CD4-positive, alpha-beta T cell treated with Interleukin-6 for 4 hours (primary cell): ENCODE data around the gene COL9A1.
A peak's percentile ranks its signal among the peaks of the same experiment; 100 is the strongest.

Experiments
- DNase-seq: peaks from one replicate; pipeline ENCODE4 v3.0.0-alpha.2; 2020; ENCODE audit warnings: mixed read lengths

Gene COL9A1

GRCh38 chr6:70221715-70222438, 81.0 kb downstream of the COL9A1 start:
- DNase-seq, result no peak

GRCh38 chr6:70221025-70221714, 81.7 kb downstream of the COL9A1 start:
- DNase-seq, result peak; percentile 2

- no peak for DNase-seq
Measured at GRCh38 chr6:70219943-70220613, 82.8 kb downstream of the COL9A1 start.

- DNase-seq, result no peak
Measured at GRCh38 chr6:70216767-70217166, 86.1 kb downstream of the COL9A1 start.

GRCh38 chr6:70215460-70216108, 87.3 kb downstream of the COL9A1 start:
- no peak for DNase-seq

GRCh38 chr6:70210462-70210861, 92.4 kb downstream of the COL9A1 start:
- no peak for DNase-seq

GRCh38 chr6:70208235-70208790, 94.6 kb downstream of the COL9A1 start:
- no peak for DNase-seq

- no peak for DNase-seq
Measured at GRCh38 chr6:70198785-70199184, 104.1 kb downstream of the COL9A1 start.

- DNase-seq, result no peak
Measured at GRCh38 chr6:70196531-70196930, 106.4 kb downstream of the COL9A1 start.

- no peak for DNase-seq
Measured at GRCh38 chr6:70194421-70194820, 108.5 kb downstream of the COL9A1 start.

- DNase-seq, result no peak
Measured at GRCh38 chr6:70188202-70188601, 114.7 kb downstream of the COL9A1 start.

GRCh38 chr6:70186461-70186860, 116.4 kb downstream of the COL9A1 start:
- DNase-seq, result no peak

GRCh38 chr6:70184723-70185122, 118.2 kb downstream of the COL9A1 start:
- no peak for DNase-seq

- no peak for DNase-seq
Measured at GRCh38 chr6:70183538-70183937, 119.3 kb downstream of the COL9A1 start.

GRCh38 chr6:70180901-70181599, 121.8 kb downstream of the COL9A1 start:
- DNase-seq, result no peak

GRCh38 chr6:70180183-70180900, 122.5 kb downstream of the COL9A1 start:
- DNase-seq, result no peak

GRCh38 chr6:70176842-70177550, 125.9 kb downstream of the COL9A1 start:
- DNase-seq, result no peak

- no peak for DNase-seq
Measured at GRCh38 chr6:70175770-70176169, 127.1 kb downstream of the COL9A1 start.

GRCh38 chr6:70172252-70172651, 130.6 kb downstream of the COL9A1 start:
- DNase-seq, result no peak

GRCh38 chr6:70171236-70171635, 131.6 kb downstream of the COL9A1 start:
- DNase-seq, result no peak
